Measurements from ENCODE around the gene TYR.
"Not testable (repeated sequence)": the region's sequence is repeated elsewhere in the genome, so short reads cannot be mapped to it uniquely, and the experiment has no call there.

Gene TYR

DNA sequence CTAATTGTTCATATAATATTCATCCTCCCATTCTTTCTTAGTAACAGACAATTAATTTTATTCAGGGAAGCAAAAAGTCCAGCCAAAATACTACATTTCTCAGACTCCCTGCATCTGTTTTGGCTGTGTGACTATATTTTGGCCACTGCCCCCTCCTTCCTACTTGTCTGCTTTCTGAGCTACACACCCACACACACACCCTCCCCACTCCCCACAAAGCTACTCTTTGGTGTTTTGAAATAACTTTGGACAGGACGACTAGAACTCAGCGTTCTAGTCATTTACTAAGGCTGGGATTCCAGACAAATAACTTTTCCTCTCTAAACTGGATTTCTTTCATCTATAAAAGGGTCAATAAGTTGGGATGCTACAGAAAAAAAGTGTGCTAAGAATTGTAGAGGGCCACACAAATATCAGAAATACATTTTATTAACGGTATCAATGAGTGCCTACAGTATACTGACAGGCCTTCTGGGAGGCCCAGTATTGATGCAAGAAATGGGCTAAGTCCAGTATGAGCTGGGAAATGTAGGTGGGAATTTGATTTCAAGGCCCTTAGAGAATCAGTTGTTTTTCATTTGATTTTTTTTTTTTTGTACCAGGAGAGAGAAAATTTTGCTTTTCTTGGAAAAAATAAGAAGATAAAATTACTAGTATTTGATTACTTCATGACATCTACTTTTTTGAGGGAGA is 165.4 kb downstream of the TYR start:
- DNase-seq (ENCODE audit: low read depth, low spot score) = not testable (repeated sequence)
